Right lobe of liver (tissue), 6 donors: Measurements from ENCODE around the gene IRF1. TPM values are rescaled to one million over a fixed set of nuclear protein-coding genes. Genes with fewer than 3 reads are reported as not detected.
A peak's percentile ranks its signal among the peaks of the same experiment; 100 is the strongest.

ENCODE experiments used
- ATAC-seq, 4 donors: fragments of 200-7000 bp; cut with Tn5 transposase; one replicate each; pipeline ENCODE4 v1.9.1; 2020; ENCODE audit warnings: mild to moderate bottlenecking in 4 of 4, moderate library complexity in 4 of 4
- DNase-seq, 3 donors: peaks; one replicate each; pipeline ENCODE4 v3.0.0-alpha.2; 2020
- H3K27ac ChIP-seq, 3 donors: fragments of 200-600 bp; one replicate each; pipeline ENCODE4 v1.8.0; 2022
- H3K27me3 ChIP-seq, 2 donors: fragments of 200-600 bp; one replicate each; pipeline ENCODE4 v1.8.0; 2022
- H3K36me3 ChIP-seq, 4 donors: fragments of 200-600 bp; sonication (generic) in 1 of 4; one replicate each; pipeline versions ENCODE4 v1.5.1 to v1.8.0; 2017 to 2022; ENCODE audit warnings: control low read depth in 1 of 4
- H3K4me1 ChIP-seq, 4 donors: fragments of 200-600 bp; sonication (generic) in 1 of 4; one replicate each; pipeline versions ENCODE4 v1.5.1 to v1.8.0; 2017 to 2022; ENCODE audit warnings: control low read depth in 1 of 4
- H3K4me3 ChIP-seq, 3 donors: fragments of 200-600 bp; one replicate each; pipeline ENCODE4 v1.8.0; 2022
- H3K9me3 ChIP-seq, 4 donors: fragments of 200-600 bp; sonication (generic) in 1 of 4; one replicate each; pipeline versions ENCODE4 v1.5.1 to v1.8.0; 2017 to 2022; ENCODE audit warnings: control low read depth in 1 of 4
- POLR2A ChIP-seq: fragments of 450-650 bp; IDR thresholded peaks from one replicate; pipeline ENCODE4 v1.6.1; 2017; ENCODE audit warnings: antibody characterized with exemption, mild to moderate bottlenecking
- WGBS: methylation state at CpG from one replicate; pipeline ENCODE4 v1.1.6; 2018; ENCODE audit warnings: low coverage, low lambda C conversion rate; ENCODE audit not compliant: insufficient coverage; ENCODE audit errors: missing lambda C conversion rate; 5-methylcytosine and 5-hydroxymethylcytosine counted together
- intact Hi-C, 2 donors: fragments of 100-400 bp; cut with DNase I; formaldehyde crosslinking; loops; one replicate each; pipeline versions ENCODE4 v1.11.2 to v1.14.1; 2022
- total RNA-seq, 6 experiments: library from RNA; depleted of rRNA in 2 of 6; stranded (reverse); fragments of >200 nt in 2 of 6; fragmentation: NEBNext Ultra II Directional in 3 of 6; extraction: Animal tissue kit (Norgen Biotek cat#: 25700) in 3 of 6; gene quantifications; one replicate each; pipeline versions ENCODE4 v1.1.0 to v1.2.4, GENCODE V29; 2016 to 2023
- TF ChIP-seq, protein P1 (sequence below), 4 donors: fragments of 200-600 bp in 3 of 4; fragments of 450-650 bp in 1 of 4; IDR thresholded peaks; one replicate each; pipeline versions ENCODE4 v1.5.1 to v1.8.0; 2016 to 2022; ENCODE audit warnings: antibody characterized with exemption in 4 of 4, mild to moderate bottlenecking in 2 of 4
- donor health status: DM: no; HTN: yes; CAD: no.
- donor health status: DM: no; HTN: no; CAD: no.
- donor health status: DM: no; HTN: no; CAD: no.
- donor health status: DM: no; HTN: yes; CAD: no.
- donor health status: DM: no; HTN: yes; CAD: no.

Gene IRF1
- total RNA-seq, 6 experiments from 2014 or later, result 23.9 to 38.3 (median 30.2) TPM

DNA sequence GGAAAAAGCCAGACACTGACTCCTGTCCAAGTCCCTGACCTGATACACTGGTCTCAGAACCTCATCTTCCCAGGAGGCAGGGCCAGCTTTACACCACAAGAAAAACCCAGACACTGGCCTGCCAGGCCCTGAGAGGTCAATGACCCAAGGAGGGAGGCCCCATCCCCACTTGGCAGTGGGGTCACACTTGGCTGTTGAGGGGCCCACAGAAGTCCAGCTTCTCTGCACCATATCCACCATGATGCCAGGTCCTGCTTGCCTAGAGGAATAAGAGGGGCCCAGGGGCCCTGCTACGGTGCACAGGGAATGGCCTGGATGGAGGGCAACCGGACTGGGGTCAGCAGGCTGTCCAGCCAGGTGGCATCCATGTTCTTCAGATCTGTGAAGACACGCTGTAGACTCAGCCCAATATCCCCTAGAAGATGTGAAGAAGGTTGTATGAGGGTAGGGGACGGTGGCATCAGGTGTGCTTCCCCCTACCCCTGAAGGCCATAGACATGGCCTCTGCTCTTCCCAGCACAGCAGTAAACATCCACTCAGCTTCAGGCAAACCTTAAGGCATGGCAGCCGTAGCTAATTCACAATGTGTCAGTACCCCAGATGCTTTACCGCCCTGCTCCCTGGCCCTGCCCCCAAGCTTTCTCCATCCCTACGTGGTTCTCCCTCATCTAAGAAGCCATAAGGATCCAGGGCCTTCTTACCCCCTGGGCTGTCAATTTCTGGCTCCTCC, 6.7 kb downstream of the IRF1 start:
- Histone ChIP-seq H3K9me3 (no peaks in the 10 kb centered on the region), H3K36me3 (peaks cover 17 to 61% (median 33%) of the 10 kb centered on the region in 4 donors), H3K4me1 (peaks cover 0 to 22% (median 10%) of the 10 kb centered on the region in 4 donors), H3K27ac (no peak overlapping the region), H3K4me3 (no peak overlapping the region), H3K27me3 (no peaks in the 10 kb centered on the region)
- ATAC-seq (no peak), DNase-seq (peak in 1 of 3 donors; percentile 40)
- TF ChIP-seq POLR2A, result no peak
- TF ChIP-seq, protein P1, sequence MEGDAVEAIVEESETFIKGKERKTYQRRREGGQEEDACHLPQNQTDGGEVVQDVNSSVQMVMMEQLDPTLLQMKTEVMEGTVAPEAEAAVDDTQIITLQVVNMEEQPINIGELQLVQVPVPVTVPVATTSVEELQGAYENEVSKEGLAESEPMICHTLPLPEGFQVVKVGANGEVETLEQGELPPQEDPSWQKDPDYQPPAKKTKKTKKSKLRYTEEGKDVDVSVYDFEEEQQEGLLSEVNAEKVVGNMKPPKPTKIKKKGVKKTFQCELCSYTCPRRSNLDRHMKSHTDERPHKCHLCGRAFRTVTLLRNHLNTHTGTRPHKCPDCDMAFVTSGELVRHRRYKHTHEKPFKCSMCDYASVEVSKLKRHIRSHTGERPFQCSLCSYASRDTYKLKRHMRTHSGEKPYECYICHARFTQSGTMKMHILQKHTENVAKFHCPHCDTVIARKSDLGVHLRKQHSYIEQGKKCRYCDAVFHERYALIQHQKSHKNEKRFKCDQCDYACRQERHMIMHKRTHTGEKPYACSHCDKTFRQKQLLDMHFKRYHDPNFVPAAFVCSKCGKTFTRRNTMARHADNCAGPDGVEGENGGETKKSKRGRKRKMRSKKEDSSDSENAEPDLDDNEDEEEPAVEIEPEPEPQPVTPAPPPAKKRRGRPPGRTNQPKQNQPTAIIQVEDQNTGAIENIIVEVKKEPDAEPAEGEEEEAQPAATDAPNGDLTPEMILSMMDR (IDR thresholded peaks at IDR 0.05), result no peak
- intact Hi-C loops, result loop anchor here (10.0 kb wide), 1 partner anchor 59 kb away; no protein-coding TSS in a partner anchor
- 62% methylated on average over 4 of the region's 7 CpGs for WGBS

DNA sequence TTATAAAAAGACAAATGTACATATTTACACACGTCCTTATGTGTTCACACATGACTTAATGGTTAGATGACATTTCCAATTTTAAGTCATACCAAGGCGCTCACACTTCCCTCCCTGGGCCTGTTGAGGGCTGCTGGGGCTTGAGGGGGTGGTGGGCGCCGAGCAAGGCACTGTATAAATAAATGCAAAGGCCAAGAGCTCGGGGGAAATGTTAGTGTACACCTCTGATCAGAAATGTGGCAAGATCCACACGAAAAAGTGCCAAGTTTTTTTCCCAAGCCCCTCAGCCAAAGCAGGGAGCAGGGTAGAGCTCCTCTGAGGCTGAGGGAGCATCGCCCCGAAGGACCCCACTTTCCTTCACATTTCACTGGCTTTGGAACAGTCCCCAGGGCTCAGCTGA, 7.5 kb downstream of the IRF1 start:
- Histone ChIP-seq H3K4me3 (no peak overlapping the region), H3K9me3 (no peaks in the 10 kb centered on the region), H3K4me1 (peaks cover 0 to 16% (median 6%) of the 10 kb centered on the region in 4 donors), H3K27me3 (no peaks in the 10 kb centered on the region), H3K27ac (no peak overlapping the region), H3K36me3 (peaks cover 17 to 56% (median 32%) of the 10 kb centered on the region in 4 donors)
- ATAC-seq, result no peak
- DNase-seq, result no peak
- intact Hi-C loops, result loop anchor here (10.0 kb wide), 1 partner anchor 58 kb away; no protein-coding TSS in a partner anchor
- no peak for TF ChIP-seq POLR2A
- TF ChIP-seq, protein P1 (IDR thresholded peaks at IDR 0.05), result no peak
- WGBS, result 91% methylated on average over 4 of the region's 8 CpGs

DNA sequence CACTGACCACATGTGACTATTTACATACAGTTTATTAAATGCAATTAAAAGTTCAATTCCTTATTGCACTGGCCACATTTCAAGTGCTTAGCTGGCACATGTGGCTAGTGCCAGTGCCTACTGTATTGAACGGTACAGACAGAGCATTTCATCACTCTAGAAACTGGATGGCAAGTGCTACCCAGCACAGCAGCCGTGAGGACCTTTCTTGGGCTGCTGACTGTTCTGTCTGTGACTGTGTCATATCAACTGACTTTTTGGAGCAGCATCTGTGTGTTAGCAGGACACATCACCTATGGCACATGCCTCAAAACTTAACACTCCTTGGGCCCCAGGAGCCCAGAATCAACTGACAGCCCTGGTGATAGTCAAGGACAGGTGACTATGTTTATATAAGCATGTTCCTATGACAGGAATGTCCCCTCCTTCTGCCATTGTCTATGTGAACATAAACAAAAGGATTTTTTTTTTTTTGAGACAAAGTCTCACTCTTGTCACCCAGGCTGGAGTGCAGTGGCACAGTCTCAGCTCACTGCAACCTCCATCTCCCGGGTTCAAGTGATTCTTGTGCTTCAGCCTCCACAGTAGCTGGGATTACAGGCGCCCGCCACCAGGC, 8.9 kb downstream of the IRF1 start:
- no peak for TF ChIP-seq POLR2A
- TF ChIP-seq, protein P1 (IDR thresholded peaks at IDR 0.05), result no peak
- H3K36me3 ChIP-seq, result peaks cover 8 to 42% (median 22%) of the 10 kb centered on the region in 4 donors
- WGBS, result 65% methylated on average over 4 of the region's 5 CpGs
- no peaks in the 10 kb centered on the region for H3K9me3 ChIP-seq
- peak; percentile 25 to 54 (median 34) for ATAC-seq
- intact Hi-C loops, result loop anchor here (10.0 kb wide), 1 partner anchor 57 kb away; no protein-coding TSS in a partner anchor
- peaks cover 0 to 2% (median 0%) of the 10 kb centered on the region in 4 donors for H3K4me1 ChIP-seq
- no peaks in the 10 kb centered on the region for H3K27me3 ChIP-seq
- H3K27ac ChIP-seq, result no peak overlapping the region
- DNase-seq, result no peak
- no peak overlapping the region for H3K4me3 ChIP-seq

DNA sequence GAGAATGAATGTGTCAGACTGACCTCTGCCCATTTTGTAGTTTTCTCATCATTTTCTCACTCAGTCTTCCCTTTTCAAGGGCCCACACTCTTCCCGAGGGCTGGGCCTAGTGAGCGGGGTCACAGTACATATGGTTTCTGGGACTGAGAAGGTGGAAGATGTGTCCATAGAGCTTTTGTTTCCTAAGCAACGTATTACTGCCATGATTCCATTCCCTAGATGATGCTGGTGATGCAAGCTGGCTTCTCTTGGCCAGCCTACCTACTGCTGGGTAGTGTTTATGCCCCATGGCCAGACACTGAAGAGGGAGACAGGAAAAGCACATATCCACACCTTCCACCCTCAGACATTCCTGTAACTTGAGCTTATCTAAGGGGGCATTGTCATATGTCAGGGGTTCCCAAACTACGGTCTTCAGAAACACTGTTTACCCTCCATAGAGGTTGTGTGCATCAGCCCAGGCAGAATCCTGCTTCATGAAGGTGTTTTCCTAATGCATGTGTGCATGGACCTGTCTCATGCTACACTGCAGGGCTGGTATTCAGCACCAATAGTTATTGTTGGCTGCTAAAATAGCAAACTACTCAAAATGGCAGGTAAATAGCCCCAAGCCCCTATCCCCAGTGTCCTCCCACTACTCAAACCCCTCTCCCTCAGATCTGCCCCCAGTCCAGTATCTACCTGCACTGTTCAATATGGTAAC, 9.5 kb downstream of the IRF1 start:
- Histone ChIP-seq H3K36me3 (peaks cover 1 to 35% (median 17%) of the 10 kb centered on the region in 4 donors), H3K9me3 (no peaks in the 10 kb centered on the region), H3K4me3 (no peak overlapping the region), H3K27ac (no peak overlapping the region), H3K4me1 (peaks cover 0 to 5% (median 2%) of the 10 kb centered on the region in 4 donors), H3K27me3 (no peaks in the 10 kb centered on the region)
- ATAC-seq, result peak in 3 of 4 donors; percentile 1 to 6 (median 6)
- TF ChIP-seq POLR2A, result no peak
- TF ChIP-seq, protein P1 (IDR thresholded peaks at IDR 0.05), result no peak
- WGBS, result 90% methylated on average over 2 of the region's 4 CpGs
- intact Hi-C loops, result loop anchor here (10.0 kb wide), 1 partner anchor 56 kb away; no protein-coding TSS in a partner anchor
- no peak for DNase-seq
